Measurements from ENCODE around the gene PLA2G1B. TPM values are rescaled to one million over a fixed set of nuclear protein-coding genes. Genes with fewer than 3 reads are reported as not detected.

Gene PLA2G1B
- total RNA-seq, 2 experiments from 2014 or later = not detected

DNA sequence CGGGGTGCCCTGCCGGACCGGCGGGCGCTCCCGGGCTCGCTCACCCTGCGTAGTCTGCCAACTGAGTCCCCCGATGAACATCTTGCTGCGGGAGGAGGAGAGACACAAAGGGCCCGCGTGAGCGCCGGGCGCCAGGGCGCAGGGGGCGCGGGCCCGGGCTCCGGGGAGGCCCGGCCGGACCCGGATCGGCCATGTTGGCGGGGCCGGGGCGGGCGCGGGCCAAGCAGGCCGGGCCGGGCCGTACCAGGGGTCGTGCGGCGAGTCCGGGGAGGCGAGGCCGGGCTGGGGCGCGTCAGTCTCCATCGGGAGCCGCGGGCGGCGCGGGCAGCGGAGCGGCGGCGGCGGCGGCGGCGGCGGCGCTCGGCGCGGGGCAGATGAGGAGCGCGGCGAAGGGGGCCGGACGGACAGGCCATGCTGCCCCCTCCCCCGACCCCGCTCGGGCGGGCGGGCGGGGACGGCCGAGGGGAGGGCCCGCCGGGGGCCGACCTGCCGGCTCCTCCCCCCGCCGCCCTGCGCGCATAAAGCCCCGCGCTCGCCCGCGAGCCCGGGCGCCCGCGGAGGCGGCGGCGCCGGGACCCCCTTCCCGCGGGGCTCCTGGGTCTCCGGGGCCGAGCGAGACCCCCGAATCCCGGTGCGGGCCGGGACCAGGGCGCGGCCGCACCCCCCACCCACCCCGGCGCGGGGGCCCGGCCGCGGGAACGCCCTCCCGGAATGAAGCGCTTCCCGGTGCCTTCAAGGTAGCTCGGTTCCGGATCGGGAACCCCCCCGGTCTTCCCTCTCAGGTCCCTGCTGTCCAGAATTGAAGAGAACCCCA lies 41.4 kb upstream of the PLA2G1B start, which contains the start of gene MSI1:
Gene MSI1 (minus strand): TSS at position 376 of the 814 bp plus-strand sequence. CDS start 73 bp downstream, at position 303.
- H3K9me3 ChIP-seq (ENCODE audit: low read length) = no peaks in the 10 kb centered on the region
- no peaks in the 10 kb centered on the region for H4K20me1 ChIP-seq (ENCODE audit: insufficient read depth, low read length)
- ChIA-PET CTCF (ENCODE audit: unreplicated experiment) (no interaction called here), POLR2A (no interaction called here)
- H3K9me2 ChIP-seq (ENCODE audit: insufficient read depth, low read length) = no peaks in the 10 kb centered on the region
- BruUV-seq (replicated peaks) = no TSS peak
- H3K4me3 ChIP-seq (ENCODE audit: low read depth, low read length, poor library complexity, severe bottlenecking) = no peak within 1 kb of the TSS
- intact Hi-C loops (cut with micrococcal nuclease; ENCODE audit: unreplicated experiment) = no loop called here
- H3K79me2 ChIP-seq (ENCODE audit: insufficient read depth, low read depth, low read length) = no peaks in the 10 kb centered on the region
- no peak within 1 kb of the TSS for H3K27ac ChIP-seq (ENCODE audit: low read depth, low read length, poor library complexity, severe bottlenecking)
- no peak within 1 kb of the TSS for H3K4me2 ChIP-seq (ENCODE audit: low read length)
- TF ChIP-seq, protein P1, sequence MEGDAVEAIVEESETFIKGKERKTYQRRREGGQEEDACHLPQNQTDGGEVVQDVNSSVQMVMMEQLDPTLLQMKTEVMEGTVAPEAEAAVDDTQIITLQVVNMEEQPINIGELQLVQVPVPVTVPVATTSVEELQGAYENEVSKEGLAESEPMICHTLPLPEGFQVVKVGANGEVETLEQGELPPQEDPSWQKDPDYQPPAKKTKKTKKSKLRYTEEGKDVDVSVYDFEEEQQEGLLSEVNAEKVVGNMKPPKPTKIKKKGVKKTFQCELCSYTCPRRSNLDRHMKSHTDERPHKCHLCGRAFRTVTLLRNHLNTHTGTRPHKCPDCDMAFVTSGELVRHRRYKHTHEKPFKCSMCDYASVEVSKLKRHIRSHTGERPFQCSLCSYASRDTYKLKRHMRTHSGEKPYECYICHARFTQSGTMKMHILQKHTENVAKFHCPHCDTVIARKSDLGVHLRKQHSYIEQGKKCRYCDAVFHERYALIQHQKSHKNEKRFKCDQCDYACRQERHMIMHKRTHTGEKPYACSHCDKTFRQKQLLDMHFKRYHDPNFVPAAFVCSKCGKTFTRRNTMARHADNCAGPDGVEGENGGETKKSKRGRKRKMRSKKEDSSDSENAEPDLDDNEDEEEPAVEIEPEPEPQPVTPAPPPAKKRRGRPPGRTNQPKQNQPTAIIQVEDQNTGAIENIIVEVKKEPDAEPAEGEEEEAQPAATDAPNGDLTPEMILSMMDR (conservative IDR thresholded peaks at IDR 0.05; ENCODE audit: low read length) = no peak
- no peak for TF ChIP-seq EZH2phosphoT487 (IDR thresholded peaks at IDR 0.05; ENCODE audit: borderline replicate concordance, low read depth, low read length)
- no peak within 1 kb of the TSS for H2AFZ ChIP-seq (ENCODE audit: low read length)
- no peaks in the 10 kb centered on the region for H3K36me3 ChIP-seq (ENCODE audit: insufficient read depth, low read length)
- no peak for DNase-seq (ENCODE audit: low spot score)
- no peaks in the 10 kb centered on the region for H3K4me1 ChIP-seq (ENCODE audit: insufficient read depth, low read length, poor library complexity, severe bottlenecking)

DNA sequence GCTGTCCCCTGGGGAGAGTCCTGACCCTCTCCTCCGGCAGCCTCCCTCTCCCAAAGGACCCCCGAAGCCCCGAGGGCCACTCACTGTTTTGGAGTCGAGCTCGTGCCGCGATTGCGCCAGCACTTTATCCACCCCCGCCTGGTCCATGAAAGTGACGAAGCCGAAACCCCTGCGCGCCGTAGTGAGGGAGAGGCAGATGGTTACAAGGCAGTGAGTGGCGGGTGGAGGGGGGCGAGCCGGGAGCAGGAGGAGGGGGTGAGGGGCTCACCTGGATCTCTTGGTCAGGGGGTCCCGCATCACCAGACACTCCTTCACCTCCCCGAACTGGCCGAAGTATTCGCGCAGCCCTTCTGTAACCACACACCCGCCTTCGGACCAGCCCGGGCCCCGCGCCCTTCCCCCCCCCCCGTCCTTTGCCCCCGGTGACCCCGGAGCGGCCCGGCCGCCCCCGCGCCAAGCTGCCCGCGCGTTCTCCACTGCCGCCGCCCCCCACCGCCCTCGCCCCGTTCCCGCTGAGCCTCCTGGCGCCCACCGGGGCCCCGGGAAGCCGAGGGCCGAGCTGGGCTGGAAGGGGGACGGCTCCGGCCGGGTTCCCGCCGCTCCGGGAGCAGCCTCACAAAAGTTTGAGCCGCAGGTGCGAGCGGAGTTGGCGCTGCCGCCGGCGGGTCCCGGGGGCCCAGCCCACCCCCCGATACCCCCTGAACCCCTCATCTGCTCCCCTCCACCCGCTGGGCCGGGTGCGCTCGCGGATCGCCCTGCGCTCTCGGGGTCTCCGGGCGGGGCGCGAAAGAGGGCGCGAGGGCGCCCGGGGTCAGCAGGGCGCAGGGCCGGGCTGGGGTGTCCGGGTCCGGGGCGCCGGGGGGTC lies 40.6 kb upstream of the PLA2G1B start:
- H3K27ac ChIP-seq (ENCODE audit: low read depth, low read length, poor library complexity, severe bottlenecking) = no peak overlapping the region
- H3K79me2 ChIP-seq (ENCODE audit: insufficient read depth, low read depth, low read length) = no peaks in the 10 kb centered on the region
- H3K36me3 ChIP-seq (ENCODE audit: insufficient read depth, low read length) = no peaks in the 10 kb centered on the region
- no peaks in the 10 kb centered on the region for H3K9me2 ChIP-seq (ENCODE audit: insufficient read depth, low read length)
- intact Hi-C loops (cut with micrococcal nuclease; ENCODE audit: unreplicated experiment) = no loop called here
- H2AFZ ChIP-seq (ENCODE audit: low read length) = no peak overlapping the region
- H4K20me1 ChIP-seq (ENCODE audit: insufficient read depth, low read length) = no peaks in the 10 kb centered on the region
- CTCF ChIA-PET (ENCODE audit: unreplicated experiment) = interaction anchor here (1.3 kb wide), 1 partner anchor 8 kb away, joined by 3 read pairs; no protein-coding TSS in a partner anchor
- TF ChIP-seq, protein P1 (conservative IDR thresholded peaks at IDR 0.05; ENCODE audit: low read length) = no peak
- TF ChIP-seq EZH2phosphoT487 (IDR thresholded peaks at IDR 0.05; ENCODE audit: borderline replicate concordance, low read depth, low read length) = no peak
- H3K4me3 ChIP-seq (ENCODE audit: low read depth, low read length, poor library complexity, severe bottlenecking) = no peak overlapping the region
- no peaks in the 10 kb centered on the region for H3K4me1 ChIP-seq (ENCODE audit: insufficient read depth, low read length, poor library complexity, severe bottlenecking)
- no peaks in the 10 kb centered on the region for H3K9me3 ChIP-seq (ENCODE audit: low read length)
- no peak overlapping the region for H3K4me2 ChIP-seq (ENCODE audit: low read length)
- BruUV-seq (replicated peaks) = no TSS peak
- DNase-seq (ENCODE audit: low spot score) = no peak
- POLR2A ChIA-PET = no interaction called here
